K562 (cell line): ENCODE results near the gene APOM. TPM values are rescaled to one million over a fixed set of nuclear protein-coding genes. Genes with fewer than 3 reads are reported as not detected.

Experiments
- KHSRP ChIP-seq: fragments of 450-650 bp; IDR thresholded peaks from 2 replicates; pipeline ENCODE4 v1.6.1; 2017
- RERE ChIP-seq: sonication (generic); formaldehyde crosslinking; IDR thresholded peaks from 2 replicates; pipeline ENCODE4 v1.8.0; 2023; ENCODE audit warnings: missing genetic modification reagents, mild to moderate bottlenecking, borderline replicate concordance
- STAG1 ChIP-seq: sonication (generic); formaldehyde crosslinking; IDR thresholded peaks from 2 replicates; pipeline ENCODE4 v1.5.0; 2020; ENCODE audit warnings: missing genetic modification reagents, borderline replicate concordance
- ZNF431 ChIP-seq: sonication (generic); formaldehyde crosslinking; IDR thresholded peaks from 2 replicates; pipeline ENCODE4 v1.8.0; 2022; ENCODE audit warnings: mild to moderate bottlenecking, missing genetic modification reagents
- ZNF75A ChIP-seq: fragments of 450-650 bp; formaldehyde crosslinking; IDR thresholded peaks from 2 replicates; pipeline ENCODE4 v1.4.0; 2020; ENCODE audit warnings: mild to moderate bottlenecking
- polyA plus RNA-seq, 8 experiments: library from polyadenylated mRNA; depleted of rRNA in 4 of 8; stranded (reverse) in 5 of 8; unstranded in 3 of 8; fragments of >200 nt; fragmentation: Nextera tagmentation in 2 of 8; fragmentation: Illumina TruSeq in 1 of 8; extraction: Ambion mirVana in 2 of 8; extraction: Trizol in 1 of 8; gene quantifications; 2 replicates each; pipeline versions ENCODE4 v1.2.1 to v1.2.3, GENCODE V29; 2011 to 2014; ENCODE audit warnings: inconsistent platforms in 1 of 8, missing spikeins in 1 of 8
- total RNA-seq, 7 experiments: library from RNA; depleted of rRNA in 6 of 7; stranded (reverse); fragments of >200 nt in 6 of 7; fragmentation: Illumina TruSeq in 2 of 7; extraction: Trizol in 2 of 7; gene quantifications; 2 replicates each; pipeline versions ENCODE4 v1.2.1 to v1.2.3, GENCODE V29; 2011 to 2021; ENCODE audit warnings: low replicate concordance in 1 of 7

The APOM gene
- total and polyA plus RNA-seq, 9 of the 15 experiments (the other 6 are each of a cell fraction or from before 2014, with no cell fraction given) = 5.7 to 24.3 (median 10.4) TPM

- TF ChIP-seq RERE (CRISPR knock-in tag) (peak; percentile 97; the same call in 1 of the 2 replicates), STAG1 (CRISPR knock-in tag) (no peak), ZNF75A (CRISPR knock-in tag) (peak; percentile 29; the same call in 1 of the 2 replicates), ZNF431 (CRISPR knock-in tag) (no peak), KHSRP (no peak)
Observed at GRCh38 chr6:31702405-31702818, 46.7 kb downstream of the APOM start (continued).
